ENCODE data around the gene ARHGAP28.

ARHGAP28 gene

GRCh38 chr18:6744816-6745455, 15.4 kb downstream of the ARHGAP28 start:
- Histone ChIP-seq H3K4me3 (replicated peaks; ENCODE audit: insufficient read depth, low read length) (no peak overlapping the region), H3K27ac (replicated peaks) (no peak overlapping the region), H3K27me3 (ENCODE audit: insufficient read depth, poor library complexity, severe bottlenecking) (no peaks in the 10 kb centered on the region)
- no peak for DNase-seq (ENCODE audit: low read depth in 1 of 2, low spot score in 1 of 2)
- no peak for TF ChIP-seq POLR2AphosphoS5 (IDR thresholded peaks at IDR 0.05; ENCODE audit: low read depth)

GRCh38 chr18:6745504-6746031, 16.1 kb downstream of the ARHGAP28 start:
- Histone ChIP-seq H3K4me3 (replicated peaks; ENCODE audit: insufficient read depth, low read length) (no peak overlapping the region), H3K27me3 (ENCODE audit: insufficient read depth, poor library complexity, severe bottlenecking) (no peaks in the 10 kb centered on the region), H3K27ac (replicated peaks) (no peak overlapping the region)
- no peak for DNase-seq (ENCODE audit: low read depth in 1 of 2, low spot score in 1 of 2)
- TF ChIP-seq POLR2AphosphoS5 (IDR thresholded peaks at IDR 0.05; ENCODE audit: low read depth) (no peak), GABPA (IDR thresholded peaks at IDR 0.05; ENCODE audit: low read depth) (no peak), SPI1 (IDR thresholded peaks at IDR 0.05; ENCODE audit: borderline replicate concordance, low read depth) (no peak)
- TF ChIP-seq, protein P1, sequence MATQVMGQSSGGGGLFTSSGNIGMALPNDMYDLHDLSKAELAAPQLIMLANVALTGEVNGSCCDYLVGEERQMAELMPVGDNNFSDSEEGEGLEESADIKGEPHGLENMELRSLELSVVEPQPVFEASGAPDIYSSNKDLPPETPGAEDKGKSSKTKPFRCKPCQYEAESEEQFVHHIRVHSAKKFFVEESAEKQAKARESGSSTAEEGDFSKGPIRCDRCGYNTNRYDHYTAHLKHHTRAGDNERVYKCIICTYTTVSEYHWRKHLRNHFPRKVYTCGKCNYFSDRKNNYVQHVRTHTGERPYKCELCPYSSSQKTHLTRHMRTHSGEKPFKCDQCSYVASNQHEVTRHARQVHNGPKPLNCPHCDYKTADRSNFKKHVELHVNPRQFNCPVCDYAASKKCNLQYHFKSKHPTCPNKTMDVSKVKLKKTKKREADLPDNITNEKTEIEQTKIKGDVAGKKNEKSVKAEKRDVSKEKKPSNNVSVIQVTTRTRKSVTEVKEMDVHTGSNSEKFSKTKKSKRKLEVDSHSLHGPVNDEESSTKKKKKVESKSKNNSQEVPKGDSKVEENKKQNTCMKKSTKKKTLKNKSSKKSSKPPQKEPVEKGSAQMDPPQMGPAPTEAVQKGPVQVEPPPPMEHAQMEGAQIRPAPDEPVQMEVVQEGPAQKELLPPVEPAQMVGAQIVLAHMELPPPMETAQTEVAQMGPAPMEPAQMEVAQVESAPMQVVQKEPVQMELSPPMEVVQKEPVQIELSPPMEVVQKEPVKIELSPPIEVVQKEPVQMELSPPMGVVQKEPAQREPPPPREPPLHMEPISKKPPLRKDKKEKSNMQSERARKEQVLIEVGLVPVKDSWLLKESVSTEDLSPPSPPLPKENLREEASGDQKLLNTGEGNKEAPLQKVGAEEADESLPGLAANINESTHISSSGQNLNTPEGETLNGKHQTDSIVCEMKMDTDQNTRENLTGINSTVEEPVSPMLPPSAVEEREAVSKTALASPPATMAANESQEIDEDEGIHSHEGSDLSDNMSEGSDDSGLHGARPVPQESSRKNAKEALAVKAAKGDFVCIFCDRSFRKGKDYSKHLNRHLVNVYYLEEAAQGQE (IDR thresholded peaks at IDR 0.05; ENCODE audit: insufficient replicate concordance, low read depth), result no peak
- TF ChIP-seq, protein P2, sequence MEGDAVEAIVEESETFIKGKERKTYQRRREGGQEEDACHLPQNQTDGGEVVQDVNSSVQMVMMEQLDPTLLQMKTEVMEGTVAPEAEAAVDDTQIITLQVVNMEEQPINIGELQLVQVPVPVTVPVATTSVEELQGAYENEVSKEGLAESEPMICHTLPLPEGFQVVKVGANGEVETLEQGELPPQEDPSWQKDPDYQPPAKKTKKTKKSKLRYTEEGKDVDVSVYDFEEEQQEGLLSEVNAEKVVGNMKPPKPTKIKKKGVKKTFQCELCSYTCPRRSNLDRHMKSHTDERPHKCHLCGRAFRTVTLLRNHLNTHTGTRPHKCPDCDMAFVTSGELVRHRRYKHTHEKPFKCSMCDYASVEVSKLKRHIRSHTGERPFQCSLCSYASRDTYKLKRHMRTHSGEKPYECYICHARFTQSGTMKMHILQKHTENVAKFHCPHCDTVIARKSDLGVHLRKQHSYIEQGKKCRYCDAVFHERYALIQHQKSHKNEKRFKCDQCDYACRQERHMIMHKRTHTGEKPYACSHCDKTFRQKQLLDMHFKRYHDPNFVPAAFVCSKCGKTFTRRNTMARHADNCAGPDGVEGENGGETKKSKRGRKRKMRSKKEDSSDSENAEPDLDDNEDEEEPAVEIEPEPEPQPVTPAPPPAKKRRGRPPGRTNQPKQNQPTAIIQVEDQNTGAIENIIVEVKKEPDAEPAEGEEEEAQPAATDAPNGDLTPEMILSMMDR (IDR thresholded peaks at IDR 0.05; ENCODE audit: insufficient read depth, low read length), result no peak

DNA sequence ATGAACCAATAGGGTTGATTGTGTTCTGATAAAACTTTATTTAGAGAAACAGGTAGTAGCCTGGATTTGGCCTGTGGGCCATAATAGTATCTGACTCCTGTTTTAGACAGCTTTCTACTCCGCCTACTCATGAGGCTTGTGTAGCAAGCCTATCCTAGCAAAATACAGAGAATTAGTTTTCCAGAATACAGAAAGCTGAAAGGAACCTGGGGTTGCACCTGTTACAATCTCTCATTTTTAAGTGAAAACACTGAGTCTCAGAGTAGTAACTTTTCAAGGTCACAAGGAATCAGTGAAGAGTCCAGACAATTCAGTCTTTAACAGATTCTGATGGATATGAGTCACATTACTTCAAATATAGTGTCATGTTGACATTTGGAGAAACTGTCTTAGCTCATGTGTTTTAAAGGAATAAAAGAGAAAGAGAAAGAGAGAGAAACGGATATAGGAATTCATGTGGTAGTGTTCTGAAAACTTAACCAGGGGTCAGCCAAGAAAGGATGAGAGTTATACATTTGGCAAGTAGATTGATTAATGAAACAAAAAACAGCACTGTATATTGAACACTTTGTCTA, 17.0 kb downstream of the ARHGAP28 start:
- DNase-seq (ENCODE audit: low read depth in 1 of 2, low spot score in 1 of 2), result no peak
- Histone ChIP-seq H3K27me3 (ENCODE audit: insufficient read depth, poor library complexity, severe bottlenecking) (no peaks in the 10 kb centered on the region), H3K27ac (replicated peaks) (no peak overlapping the region), H3K4me3 (replicated peaks; ENCODE audit: insufficient read depth, low read length) (no peak overlapping the region)
- no peak for TF ChIP-seq POLR2AphosphoS5 (IDR thresholded peaks at IDR 0.05; ENCODE audit: low read depth)
- TF ChIP-seq, protein P2 (IDR thresholded peaks at IDR 0.05; ENCODE audit: insufficient read depth, low read length), result no peak
- TF ChIP-seq, protein P1 (IDR thresholded peaks at IDR 0.05; ENCODE audit: insufficient replicate concordance, low read depth), result no peak

DNA sequence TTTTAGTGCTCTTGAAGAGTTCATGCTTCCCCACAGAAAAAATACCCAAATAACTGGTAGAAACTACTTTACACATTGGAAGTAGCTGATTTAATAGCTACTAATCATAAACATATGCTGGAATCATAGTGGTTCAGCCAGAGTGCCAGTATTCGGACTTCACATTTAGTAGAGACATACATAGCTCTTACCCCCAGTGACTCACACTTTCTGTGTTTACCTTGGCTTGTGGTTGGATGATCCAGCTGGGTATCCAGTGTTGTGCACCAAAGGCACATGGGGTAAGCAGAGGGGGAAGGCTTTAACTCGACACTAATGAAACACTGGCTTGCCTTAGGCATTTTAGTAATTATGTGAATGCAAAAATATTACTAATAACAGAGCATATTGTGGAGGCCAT, 18.1 kb downstream of the ARHGAP28 start:
- no peaks in the 10 kb centered on the region for H3K27me3 ChIP-seq (ENCODE audit: insufficient read depth, poor library complexity, severe bottlenecking)
- no peak for TF ChIP-seq POLR2AphosphoS5 (IDR thresholded peaks at IDR 0.05; ENCODE audit: low read depth)
- TF ChIP-seq, protein P2 (IDR thresholded peaks at IDR 0.05; ENCODE audit: insufficient read depth, low read length), result no peak
- H3K4me3 ChIP-seq (replicated peaks; ENCODE audit: insufficient read depth, low read length), result no peak overlapping the region
- no peak for DNase-seq (ENCODE audit: low read depth in 1 of 2, low spot score in 1 of 2)
- no peak overlapping the region for H3K27ac ChIP-seq (replicated peaks)
